GM12878 (cell line): ENCODE measurements around the gene KIFC3. TPM values are rescaled to one million over a fixed set of nuclear protein-coding genes. Genes with fewer than 3 reads are reported as not detected.
"Not testable (repeated sequence)": the region's sequence is repeated elsewhere in the genome, so short reads cannot be mapped to it uniquely, and the experiment has no call there.

Source experiments
- ATAC-seq: fragments of 200-7000 bp; cut with Tn5 transposase; 3 replicates; pipeline ENCODE4 v1.9.1; 2020; ENCODE audit warnings: mild to moderate bottlenecking, moderate library complexity
- BruUV-seq: library from RNA; stranded (reverse); fragments of 400-500 nt; replicated peaks from 2 replicates; lab custom pipeline; 2021; lab: Mats Ljungman, UMichigan
- CTCF ChIA-PET: fragments of 300-600 bp; sonication (Branson Sonifier 250); formaldehyde crosslinking; extraction: SDS; loops from one replicate; lab custom pipeline; 2021; ENCODE audit warnings: inconsistent platforms; lab: Yijun Ruan, JAX
- POLR2A ChIA-PET: fragments of 350-600 bp; formaldehyde crosslinking; extraction: SDS; loops from one replicate; lab custom pipeline; 2021; ENCODE audit warnings: inconsistent platforms; lab: Charles Lee
- RAD21 ChIA-PET: fragments of 300-600 bp; sonication (Branson Sonifier 250); formaldehyde crosslinking; loops from one replicate; lab custom pipeline; 2023; ENCODE audit warnings: antibody characterized with exemption; ENCODE audit not compliant: unreplicated experiment; lab: Charles Lee
- SMC1A ChIA-PET: fragments of 300-600 bp; sonication (Branson Sonifier 250); formaldehyde crosslinking; loops from one replicate; lab custom pipeline; 2023; ENCODE audit not compliant: unreplicated experiment, uncharacterized antibody; lab: Charles Lee
- DNase-seq: peaks from one replicate; pipeline ENCODE4 v3.0.0-alpha.2; 2011; ENCODE audit warnings: low read depth, low spot score
- FAIRE-seq: peaks from 3 replicates; lab custom pipeline; 2011; peaks lifted over from hg19 to GRCh38; lab: Jason Lieb, UNC
- H2AFZ ChIP-seq: 2 replicates; pipeline ENCODE4 v1.6.0; 2011; ENCODE audit warnings: low read depth, low read length, control low read depth; ENCODE audit not compliant: control insufficient read depth
- H3K27ac ChIP-seq: 2 replicates; pipeline ENCODE4 v1.5.1; 2011; ENCODE audit warnings: control low read depth; ENCODE audit not compliant: control insufficient read depth, insufficient read depth
- H3K27me3 ChIP-seq, 2 experiments: replicated peaks in 1 of 2; 2 replicates each; pipeline versions ENCODE4 v1.6.0 to v1.6.1; 2011; ENCODE audit warnings: low read length in 1 of 2; ENCODE audit not compliant: control insufficient read depth in 2 of 2, insufficient read depth in 2 of 2
- H3K36me3 ChIP-seq, 2 experiments: 2 replicates each; pipeline ENCODE4 v1.5.1; 2011; ENCODE audit warnings: low read length in 1 of 2; ENCODE audit not compliant: control insufficient read depth in 2 of 2, insufficient read depth in 2 of 2
- H3K4me1 ChIP-seq: 2 replicates; pipeline ENCODE4 v1.6.1; 2011; ENCODE audit warnings: mild to moderate bottlenecking, low read length, moderate library complexity, mixed read lengths; ENCODE audit not compliant: control insufficient read depth, insufficient read depth
- H3K4me2 ChIP-seq: 2 replicates; pipeline ENCODE4 v1.6.0; 2011; ENCODE audit warnings: control low read depth; ENCODE audit not compliant: control insufficient read depth, insufficient read depth
- H3K4me3 ChIP-seq: fragments of 200-600 bp; sonication (generic); 2 replicates; pipeline ENCODE4 v1.5.1; 2016
- H3K79me2 ChIP-seq: 2 replicates; pipeline ENCODE4 v1.6.0; 2011; ENCODE audit warnings: low read length; ENCODE audit not compliant: control insufficient read depth, insufficient read depth
- H3K9ac ChIP-seq: 2 replicates; pipeline ENCODE4 v1.8.0; 2011; ENCODE audit warnings: low read length, control low read depth, mixed read lengths; ENCODE audit not compliant: control insufficient read depth, insufficient read depth
- H3K9me3 ChIP-seq: replicated peaks from 3 replicates; pipeline ENCODE4 v1.5.1; 2011; ENCODE audit warnings: mild to moderate bottlenecking, low read length; ENCODE audit not compliant: control insufficient read depth, insufficient read depth
- H4K20me1 ChIP-seq: 2 replicates; pipeline ENCODE4 v1.6.0; 2011; ENCODE audit not compliant: control insufficient read depth, insufficient read depth
- EP300 ChIP-seq, 2 experiments: fragments of 150-350 bp in 1 of 2; IDR thresholded peaks; 2 replicates each; pipeline ENCODE4 v1.6.1; 2011 to 2012; ENCODE audit warnings: low read depth in 2 of 2, low read length in 2 of 2, borderline replicate concordance in 1 of 2, improper control_type of control experiment in 1 of 2, inconsistent platforms in 1 of 2; ENCODE audit not compliant: control insufficient read depth in 1 of 2
- NKRF ChIP-seq: fragments of 450-650 bp; conservative IDR thresholded peaks from 2 replicates; pipeline ENCODE4 v1.6.1; 2017; ENCODE audit warnings: mild to moderate bottlenecking, moderate library complexity
- NR2C2 ChIP-seq: IDR thresholded peaks from 2 replicates; pipeline ENCODE4 v1.6.1; 2011; ENCODE audit warnings: borderline replicate concordance, low read depth; ENCODE audit not compliant: control insufficient read depth, insufficient read length
- WGBS: methylation state at CpG from one replicate; pipeline ENCODE4 v1.1.6; 2016; ENCODE audit warnings: low lambda C conversion rate; ENCODE audit not compliant: insufficient replicate concordance, insufficient coverage; ENCODE audit errors: missing lambda C conversion rate; 5-methylcytosine and 5-hydroxymethylcytosine counted together
- in situ Hi-C: fragments of 300-500 bp; cut with MboI; formaldehyde crosslinking; loops from 9 replicates; pipeline ENCODE4 v1.14.3; 2018; ENCODE audit warnings: mixed read lengths
- intact Hi-C: fragments of 100-400 bp; cut with micrococcal nuclease; formaldehyde crosslinking; loops from one replicate; pipeline ENCODE4 v1.14.2; 2022; ENCODE audit not compliant: unreplicated experiment
- polyA plus RNA-seq, 11 experiments: library from polyadenylated mRNA; depleted of rRNA in 4 of 11; unstranded in 6 of 11; stranded (reverse) in 5 of 11; fragments of >200 nt; fragmentation: Nextera tagmentation in 4 of 11; fragmentation: Illumina TruSeq in 1 of 11; extraction: Ambion mirVana in 4 of 11; extraction: Trizol in 1 of 11; gene quantifications; 1 replicate in 1 of 11; 2 replicates in 10 of 11; pipeline versions ENCODE4 v1.2.1 to v1.2.3, GENCODE V29; 2011 to 2016; ENCODE audit warnings: inconsistent platforms in 2 of 11, missing spikeins in 2 of 11, low read depth in 1 of 11
- total RNA-seq, 4 experiments: library from RNA; depleted of rRNA in 3 of 4; stranded (reverse); fragments of >200 nt in 3 of 4; fragmentation: Illumina TruSeq in 1 of 4; extraction: Trizol in 1 of 4; gene quantifications; 2 replicates each; pipeline versions ENCODE4 v1.2.1 to v1.2.3, GENCODE V29; 2013 to 2021

KIFC3 gene
- total and polyA plus RNA-seq, 10 of the 15 experiments (the other 5 are each of a cell fraction or from before 2014, with no cell fraction given) = 0.22 to 1.3 (median 0.26) TPM; not detected in 3

- RAD21 ChIA-PET = no interaction called here
- TF ChIP-seq EP300 (IDR thresholded peaks at IDR 0.05; ENCODE audit: borderline replicate concordance in 1 of 2, control insufficient read depth in 1 of 2, low read depth in 2 of 2, low read length in 2 of 2) (no peak), NKRF (no peak), NR2C2 (no peak)
- POLR2A ChIA-PET = no interaction called here
- Histone ChIP-seq H4K20me1 (no peaks in the 10 kb centered on the region), H3K9ac (no peak overlapping the region), H2AFZ (no peak overlapping the region), H3K27me3 (peaks cover 8% of the 10 kb centered on the region in 2 experiments; a peak in 3 of 4 replicates), H3K36me3 (no peaks in the 10 kb centered on the region), H3K27ac (no peak overlapping the region), H3K79me2 (no peaks in the 10 kb centered on the region), H3K4me1 (no peaks in the 10 kb centered on the region), H3K9me3 (no peaks in the 10 kb centered on the region), H3K4me3 (no peak overlapping the region), H3K4me2 (no peak overlapping the region)
- intact Hi-C loops = no loop called here
- ATAC-seq = no peak
- no TSS peak for BruUV-seq
- DNase-seq = no peak
- WGBS = 37% methylated on average over 13 of the region's 13 CpGs
- SMC1A ChIA-PET = no interaction called here
- CTCF ChIA-PET = no interaction called here
- FAIRE-seq = no peak
- in situ Hi-C loops = no loop called here
Observed at GRCh38 chr16:57797216-57797525, 5.1 kb downstream of the KIFC3 start.

DNA sequence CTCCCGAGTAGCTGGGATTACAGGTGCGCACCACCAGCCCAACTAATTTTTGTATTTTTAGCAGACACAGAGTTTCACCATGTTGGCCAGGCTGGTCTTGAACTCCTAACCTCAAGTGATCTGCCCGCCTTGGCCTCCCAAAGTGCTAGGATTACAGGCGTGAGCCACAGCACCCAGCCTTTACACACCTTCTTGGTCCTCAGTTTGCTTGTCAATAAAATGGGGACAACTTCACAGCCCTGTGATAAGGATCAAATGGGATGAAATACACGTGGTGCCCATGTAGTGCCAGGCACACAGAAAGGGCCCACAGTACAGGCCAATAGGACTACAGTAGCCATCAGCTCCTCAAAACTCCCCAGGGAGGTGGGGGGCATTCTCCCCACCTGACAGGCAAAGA, 6.3 kb downstream of the KIFC3 start:
- H3K4me2 ChIP-seq, DNase-seq, BruUV-seq, H3K36me3 ChIP-seq, intact Hi-C loops, H3K9me3 ChIP-seq, H3K4me3 ChIP-seq, H3K27me3 ChIP-seq, ATAC-seq, H4K20me1 ChIP-seq, H2AFZ ChIP-seq, FAIRE-seq, in situ Hi-C loops, H3K4me1 ChIP-seq, H3K79me2 ChIP-seq, H3K27ac ChIP-seq, H3K9ac ChIP-seq: not testable (repeated sequence)
- WGBS = 22% methylated on average over 5 of the region's 5 CpGs
- ChIA-PET SMC1A (interaction anchor here (1.0 kb wide), 1 partner anchor 43 kb away, joined by 3 read pairs; no protein-coding TSS in a partner anchor), POLR2A (interaction anchor here (0.5 kb wide), 1 partner anchor 210 kb away, joined by 3 read pairs; no protein-coding TSS in a partner anchor), CTCF (interaction anchor here (1.1 to 2.2 kb wide), 7 partner anchors 11 to 209 kb away, joined by 3 to 6 read pairs (median 3); no protein-coding TSS in a partner anchor), RAD21 (interaction anchor here (2.2 kb wide), 1 partner anchor 103 kb away, joined by 5 read pairs; no protein-coding TSS in a partner anchor)
